A549 (cell line): ENCODE measurements around the gene PI4KA. TPM values are rescaled to one million over a fixed set of nuclear protein-coding genes. Genes with fewer than 3 reads are reported as not detected.

Source experiments
- ATAC-seq, 2 experiments: fragments of 200-7000 bp in 1 of 2; fragments of >200 bp in 1 of 2; cut with Nextera tagmentation in 1 of 2; cut with Tn5 transposase in 1 of 2; 3 replicates each; pipeline versions ENCODE4 v1.8.0 to v1.9.1; 2018 to 2020; ENCODE audit warnings: mild to moderate bottlenecking in 1 of 2, moderate library complexity in 1 of 2
- CTCF ChIA-PET: fragments of 300-600 bp; sonication (Branson Sonifier 250); formaldehyde crosslinking; extraction: SDS; loops from one replicate; lab custom pipeline; 2021; ENCODE audit warnings: antibody characterized with exemption, inconsistent platforms; lab: Yijun Ruan, JAX
- POLR2A ChIA-PET: fragments of 350-600 bp; formaldehyde crosslinking; extraction: SDS; loops from one replicate; lab custom pipeline; 2021; ENCODE audit warnings: antibody characterized with exemption, inconsistent platforms; lab: Yijun Ruan, JAX
- DNase-seq, 2 experiments: peaks; one replicate each; pipeline versions ENCODE4 v3.0.0 to v3.0.0-alpha.2; 2011 to 2016; ENCODE audit warnings: low read depth in 1 of 2, low spot score in 1 of 2
- FAIRE-seq: peaks from 2 replicates; lab custom pipeline; 2011; peaks lifted over from hg19 to GRCh38; lab: Jason Lieb, UNC
- H3K27ac ChIP-seq, 2 experiments: fragments of >200 bp; sonication (Bioruptor Twin); formaldehyde crosslinking; 3 replicates each; pipeline ENCODE4 v1.5.1; 2016 to 2017
- H3K4me1 ChIP-seq: fragments of >200 bp; sonication (Bioruptor Twin); formaldehyde crosslinking; 3 replicates; pipeline ENCODE4 v1.6.1; 2016
- H3K4me2 ChIP-seq: fragments of >200 bp; sonication (Bioruptor Twin); formaldehyde crosslinking; 3 replicates; pipeline ENCODE4 v1.6.1; 2016
- H3K4me3 ChIP-seq: fragments of >200 bp; sonication (Bioruptor Twin); formaldehyde crosslinking; 3 replicates; pipeline ENCODE4 v1.5.1; 2016
- H3K9me3 ChIP-seq: fragments of >200 bp; sonication (Bioruptor Twin); formaldehyde crosslinking; 3 replicates; pipeline ENCODE4 v1.6.1; 2016
- ATOH8 ChIP-seq: fragments of 250-450 bp; sonication (Bioruptor Pico); IDR thresholded peaks from 2 replicates; pipeline ENCODE4 v1.5.0; 2020; ENCODE audit warnings: low read depth, mild to moderate bottlenecking, moderate library complexity
- BCL3 ChIP-seq: fragments of >200 bp; sonication (Bioruptor Twin); formaldehyde crosslinking; IDR thresholded peaks from 3 replicates; pipeline ENCODE4 v1.6.1; 2016
- BHLHE40 ChIP-seq: IDR thresholded peaks from 2 replicates; pipeline ENCODE4 v1.6.1; 2012; ENCODE audit warnings: low read depth, low read length, inconsistent platforms
- CHD2 ChIP-seq: fragments of 150-350 bp; IDR thresholded peaks from 2 replicates; pipeline ENCODE4 v1.6.1; 2014; ENCODE audit warnings: low read length; ENCODE audit not compliant: partially characterized antibody
- CHD4 ChIP-seq: fragments of 200-600 bp; sonication (generic); IDR thresholded peaks from 2 replicates; pipeline ENCODE4 v1.6.1; 2016; ENCODE audit warnings: antibody characterized with exemption, mild to moderate bottlenecking, borderline replicate concordance
- E2F6 ChIP-seq: IDR thresholded peaks from 2 replicates; pipeline ENCODE4 v1.6.1; 2012; ENCODE audit warnings: low read depth, borderline replicate concordance
- EHF ChIP-seq: fragments of 250-450 bp; sonication (Bioruptor Pico); IDR thresholded peaks from 2 replicates; pipeline ENCODE4 v1.5.0; 2020; ENCODE audit warnings: mild to moderate bottlenecking
- EHMT2 ChIP-seq: fragments of 200-600 bp; sonication (generic); IDR thresholded peaks from 2 replicates; pipeline ENCODE4 v1.6.1; 2016; ENCODE audit warnings: antibody characterized with exemption, low read depth, mild to moderate bottlenecking, moderate library complexity
- EP300 ChIP-seq, 2 experiments: fragments of >200 bp; sonication (Bioruptor Twin); formaldehyde crosslinking; IDR thresholded peaks; 2 replicates in 1 of 2; 3 replicates in 1 of 2; pipeline ENCODE4 v1.6.1; 2016 to 2017
- FOSB ChIP-seq: fragments of 250-450 bp; sonication (Bioruptor Pico); IDR thresholded peaks from 2 replicates; pipeline ENCODE4 v1.5.0; 2020; ENCODE audit warnings: mild to moderate bottlenecking, moderate library complexity
- GATA3 ChIP-seq: IDR thresholded peaks from 2 replicates; pipeline ENCODE4 v1.6.1; 2012; ENCODE audit warnings: borderline replicate concordance
- HDAC2 ChIP-seq: fragments of 200-600 bp; sonication (generic); IDR thresholded peaks from 2 replicates; pipeline ENCODE4 v1.6.1; 2016
- HES2 ChIP-seq: fragments of >200 bp; sonication (Bioruptor Twin); formaldehyde crosslinking; IDR thresholded peaks from 2 replicates; pipeline ENCODE4 v1.6.1; 2016
- HEYL ChIP-seq: fragments of 250-450 bp; sonication (Bioruptor Pico); IDR thresholded peaks from 2 replicates; pipeline ENCODE4 v1.8.0; 2021; ENCODE audit warnings: mild to moderate bottlenecking, moderate library complexity
- HOXA7 ChIP-seq: fragments of 250-450 bp; sonication (Bioruptor Pico); IDR thresholded peaks from 2 replicates; pipeline ENCODE4 v1.5.0; 2020; ENCODE audit warnings: mild to moderate bottlenecking, moderate library complexity
- KDM1A ChIP-seq: fragments of 200-600 bp; sonication (generic); IDR thresholded peaks from 2 replicates; pipeline ENCODE4 v1.6.1; 2016; ENCODE audit warnings: low read depth, mild to moderate bottlenecking
- MAFK ChIP-seq: fragments of 450-650 bp; IDR thresholded peaks from 2 replicates; pipeline ENCODE4 v1.6.1; 2014; ENCODE audit not compliant: partially characterized antibody
- MAX ChIP-seq: IDR thresholded peaks from 2 replicates; pipeline ENCODE4 v1.6.1; 2012
- MAZ ChIP-seq: fragments of 150-350 bp; IDR thresholded peaks from 2 replicates; pipeline ENCODE4 v1.6.1; 2014; ENCODE audit warnings: antibody characterized with exemption, low read depth, low read length, borderline replicate concordance
- MYC ChIP-seq: IDR thresholded peaks from 2 replicates; pipeline ENCODE4 v1.6.1; 2012; ENCODE audit warnings: mild to moderate bottlenecking, inconsistent platforms, low read length, improper control_type of control experiment, borderline replicate concordance
- NFE2L2 ChIP-seq: fragments of 150-350 bp; conservative IDR thresholded peaks from 2 replicates; pipeline ENCODE4 v1.6.1; 2014; ENCODE audit warnings: low read length
- NR3C1 ChIP-seq: fragments of >200 bp; sonication (Bioruptor Twin); formaldehyde crosslinking; IDR thresholded peaks from 3 replicates; pipeline ENCODE4 v1.6.1; 2017
- PBX3 ChIP-seq: IDR thresholded peaks from 2 replicates; pipeline ENCODE4 v1.6.1; 2012
- PHF8 ChIP-seq: fragments of 200-600 bp; sonication (generic); IDR thresholded peaks from 2 replicates; pipeline ENCODE4 v1.6.1; 2016; ENCODE audit warnings: low read depth, mild to moderate bottlenecking, antibody characterized with exemption, moderate library complexity, borderline replicate concordance
- POLR2A ChIP-seq: IDR thresholded peaks from 2 replicates; pipeline ENCODE4 v1.6.1; 2012; ENCODE audit warnings: mild to moderate bottlenecking, low read length
- POLR2AphosphoS2 ChIP-seq: conservative IDR thresholded peaks from 2 replicates; pipeline ENCODE4 v1.6.1; 2012; ENCODE audit warnings: low read length, improper control_type of control experiment, inconsistent platforms
- RARB ChIP-seq: fragments of 250-450 bp; sonication (Bioruptor Pico); IDR thresholded peaks from 2 replicates; pipeline ENCODE4 v1.8.0; 2021; ENCODE audit warnings: mild to moderate bottlenecking, moderate library complexity
- RFX5 ChIP-seq: fragments of 450-650 bp; IDR thresholded peaks from 2 replicates; pipeline ENCODE4 v1.7.1; 2014; ENCODE audit warnings: antibody characterized with exemption, mild to moderate bottlenecking, moderate library complexity
- SMC3 ChIP-seq: fragments of >200 bp; sonication (Bioruptor Twin); formaldehyde crosslinking; IDR thresholded peaks from 3 replicates; pipeline ENCODE4 v1.6.1; 2018; ENCODE audit warnings: inconsistent platforms
- TFCP2L1 ChIP-seq: fragments of 250-450 bp; sonication (Bioruptor Pico); IDR thresholded peaks from 2 replicates; pipeline ENCODE4 v1.5.0; 2021; ENCODE audit warnings: mild to moderate bottlenecking
- WGBS: methylation state at CpG from one replicate; pipeline ENCODE4 v1.1.6; 2017; ENCODE audit errors: missing lambda C conversion rate; 5-methylcytosine and 5-hydroxymethylcytosine counted together
- polyA plus RNA-seq, 4 experiments: library from polyadenylated mRNA; depleted of rRNA in 3 of 4; stranded (reverse); fragments of >200 nt; fragmentation: RNase III in 1 of 4; extraction: RNeasy Plus Mini Kit Qiagen cat#74134 plus additional on column Dnase treatment in 1 of 4; gene quantifications; 2 replicates in 3 of 4; 3 replicates in 1 of 4; pipeline ENCODE4 v1.2.3, GENCODE V29; 2011 to 2017

PI4KA gene
- polyA plus RNA-seq, 2 of the 4 experiments (the other 2 are of a cell fraction), result 14.4 to 21.3 TPM

- no peak overlapping the region for H3K4me3 ChIP-seq
- no peaks in the 10 kb centered on the region for H3K9me3 ChIP-seq
- FAIRE-seq (no peak), ATAC-seq (no peak), DNase-seq (no peak)
- H3K27ac ChIP-seq, result no peak overlapping the region
- 24% methylated on average over 3 of the region's 3 CpGs for WGBS
- no peak overlapping the region for H3K4me2 ChIP-seq
- no peaks in the 10 kb centered on the region for H3K4me1 ChIP-seq
- CTCF ChIA-PET, result interaction anchor here (1.0 to 2.1 kb wide), 3 partner anchors 9 to 108 kb away, joined by 3 to 7 read pairs (median 3); no protein-coding TSS in a partner anchor
- POLR2A ChIA-PET, result no interaction called here
- TF ChIP-seq POLR2A (no peak), HDAC2 (no peak), HEYL (CRISPR knock-in tag) (no peak)
These were observed 185.9 kb downstream of the PI4KA start for GRCh38 chr22:20672732-20673131.

GRCh38 chr22:20672082-20672424 lies 186.6 kb downstream of the PI4KA start:
- H3K27ac ChIP-seq, result no peak overlapping the region
- ChIA-PET POLR2A (no interaction called here), CTCF (interaction anchor here (0.5 to 2.1 kb wide), 4 partner anchors 8 to 163 kb away, joined by 3 to 7 read pairs (median 3); no protein-coding TSS in a partner anchor)
- no peak overlapping the region for H3K4me2 ChIP-seq
- no peak overlapping the region for H3K4me3 ChIP-seq
- no peak for FAIRE-seq
- no peak for DNase-seq
- ATAC-seq, result no peak
- WGBS, result 85% methylated on average over 5 of the region's 5 CpGs
- no peaks in the 10 kb centered on the region for H3K4me1 ChIP-seq
- no peak for TF ChIP-seq POLR2AphosphoS2
- TF ChIP-seq NR3C1, result no peak
- no peak for TF ChIP-seq TFCP2L1 (CRISPR knock-in tag)
- no peak for TF ChIP-seq EP300 (IDR thresholded peaks at IDR 0.05)
- no peak for TF ChIP-seq CHD2
- no peak for TF ChIP-seq BCL3
- no peak for TF ChIP-seq BHLHE40
- TF ChIP-seq SMC3, result no peak
- no peak for TF ChIP-seq FOSB
- no peak for TF ChIP-seq EHMT2
- TF ChIP-seq MAX, result no peak
- TF ChIP-seq PBX3, result no peak
- TF ChIP-seq HOXA7, result no peak
- H3K9me3 ChIP-seq, result no peaks in the 10 kb centered on the region

- Histone ChIP-seq H3K9me3 (no peaks in the 10 kb centered on the region), H3K4me3 (no peak overlapping the region), H3K4me2 (no peak overlapping the region)
- 65% methylated on average over 6 of the region's 6 CpGs for WGBS
- TF ChIP-seq CHD4, result no peak
- TF ChIP-seq PHF8, result no peak
- TF ChIP-seq GATA3, result no peak
- TF ChIP-seq BHLHE40, result no peak
- TF ChIP-seq RFX5, result no peak
- no peak for TF ChIP-seq ATOH8 (CRISPR knock-in tag)
- no peak for TF ChIP-seq MAFK
- TF ChIP-seq MYC, result no peak
- TF ChIP-seq KDM1A, result no peak
- TF ChIP-seq MAZ, result no peak
- TF ChIP-seq RARB (CRISPR knock-in tag), result no peak
- no peak for TF ChIP-seq NFE2L2
- TF ChIP-seq CHD2, result no peak
- no peak for TF ChIP-seq NR3C1
- TF ChIP-seq EHF (CRISPR knock-in tag), result no peak
- TF ChIP-seq BCL3, result no peak
- no peak for TF ChIP-seq HES2
- no peak for TF ChIP-seq HOXA7
- TF ChIP-seq E2F6, result no peak
- no peak for TF ChIP-seq EP300 (IDR thresholded peaks at IDR 0.05)
- TF ChIP-seq, all 56 proteins: peak for 0
- Histone ChIP-seq H3K27ac (no peak overlapping the region), H3K4me1 (no peaks in the 10 kb centered on the region)
- CTCF ChIA-PET, result interaction anchor here (1.0 to 2.1 kb wide), 3 partner anchors 8 to 107 kb away, joined by 3 to 7 read pairs (median 3); no protein-coding TSS in a partner anchor
- POLR2A ChIA-PET, result interaction anchor here (0.5 kb wide), 1 partner anchor 168 kb away, joined by 3 read pairs; no protein-coding TSS in a partner anchor
- ATAC-seq, result no peak
- no peak for FAIRE-seq
- no peak for DNase-seq
These were observed 187.1 kb downstream of the PI4KA start for GRCh38 chr22:20671409-20672081.
